HG03457 (cell line): Measurements from ENCODE around the gene MYB.
"Not testable (repeated sequence)": the region's sequence is repeated elsewhere in the genome, so short reads cannot be mapped to it uniquely, and the experiment has no call there.

Source experiments
- ATAC-seq: cut with Tn5 transposase; IDR thresholded peaks from one replicate; pipeline ENCODE4 v1.9.1; 2021; ENCODE audit warnings: moderate number of reproducible peaks; ENCODE audit not compliant: unreplicated experiment

Gene MYB

GRCh38 chr6:135243871-135244796 lies 63.0 kb downstream of the MYB start:
- no peak for ATAC-seq

GRCh38 chr6:135244805-135245204 lies 63.7 kb downstream of the MYB start:
- ATAC-seq, result no peak

- not testable (repeated sequence) for ATAC-seq
Measured at GRCh38 chr6:135246412-135247012, 65.4 kb downstream of the MYB start.

GRCh38 chr6:135250234-135250633 lies 69.1 kb downstream of the MYB start:
- ATAC-seq, result no peak

DNA sequence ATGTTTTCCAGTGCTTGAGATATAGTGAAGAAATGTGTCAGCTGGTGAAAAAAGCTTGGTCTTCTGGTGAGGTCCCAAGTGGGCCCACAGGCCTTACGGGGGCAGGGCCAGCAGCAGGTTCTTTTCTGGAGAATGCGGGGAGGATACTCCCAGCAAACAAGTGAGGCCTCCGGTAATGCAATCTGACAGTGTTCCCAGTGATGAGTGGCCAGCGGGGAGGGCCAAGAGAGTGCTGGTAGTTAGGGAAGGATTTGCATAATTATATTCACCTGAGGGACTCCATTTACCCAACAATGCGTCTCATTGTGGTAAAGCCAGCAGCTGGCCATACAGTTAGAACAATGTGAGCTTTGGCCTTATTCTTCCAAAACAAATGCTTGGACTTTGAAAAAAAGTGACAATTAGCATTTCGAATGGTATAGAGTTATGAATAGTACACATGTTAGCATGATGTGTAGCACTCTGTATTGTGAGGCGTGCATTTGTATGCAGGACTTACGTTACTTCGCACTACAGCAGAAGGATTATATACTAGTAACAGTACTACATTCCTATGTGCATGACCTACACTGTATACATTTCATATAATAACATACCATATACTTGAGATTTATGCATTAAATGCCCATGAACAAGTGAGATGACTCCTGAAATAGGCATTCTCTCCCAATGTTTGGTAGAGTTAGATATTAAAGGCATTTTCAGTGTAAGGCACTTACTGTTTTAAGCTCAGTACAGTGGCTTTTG lies 69.8 kb downstream of the MYB start:
- ATAC-seq, result no peak

DNA sequence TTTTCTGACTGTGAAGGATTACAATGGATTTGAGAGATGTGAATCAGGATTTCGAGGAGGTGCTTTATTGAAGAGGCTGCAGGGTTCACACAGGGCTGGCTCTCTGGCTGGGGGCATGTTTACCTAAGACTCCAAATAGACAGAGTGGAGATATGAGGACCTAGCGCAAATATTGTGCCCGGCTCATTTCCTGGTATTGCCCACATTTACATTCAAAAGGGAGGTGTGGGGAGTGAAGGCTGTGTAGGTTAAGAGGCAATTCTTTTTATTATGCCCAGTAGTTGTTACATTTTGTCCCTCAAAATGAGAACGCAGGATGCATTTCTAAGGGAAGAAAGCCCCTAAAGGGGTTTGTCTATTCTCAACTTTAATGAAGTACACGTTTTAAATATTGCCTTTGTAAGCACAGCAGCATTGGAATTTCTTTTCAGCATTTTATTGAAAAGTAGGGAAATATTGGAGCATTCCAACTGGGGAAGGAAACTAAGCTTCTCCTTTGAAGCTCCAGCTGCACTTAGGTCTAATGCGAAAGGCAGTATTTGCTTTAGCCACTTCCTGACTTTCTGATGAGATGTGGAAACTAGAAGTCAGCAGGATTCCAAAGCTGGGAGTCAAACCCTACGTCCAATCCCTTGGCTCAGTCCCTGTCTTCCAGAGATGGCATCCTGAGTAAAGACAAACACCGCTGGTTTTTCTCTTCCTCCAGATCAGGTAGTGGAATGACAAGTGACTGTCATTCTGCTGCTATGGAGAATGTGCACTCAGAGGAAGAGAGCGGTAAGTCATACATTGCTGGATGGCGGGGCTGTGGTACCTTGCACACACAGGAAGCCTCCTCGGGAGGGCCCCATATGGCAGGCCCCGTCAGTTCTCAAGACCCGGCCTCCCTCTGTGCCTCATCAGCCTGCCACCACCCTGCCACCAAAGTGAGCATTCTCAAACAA lies 70.7 kb downstream of the MYB start:
- no peak for ATAC-seq

- ATAC-seq, result no peak
Measured at GRCh38 chr6:135254471-135254870, 73.4 kb downstream of the MYB start.

DNA sequence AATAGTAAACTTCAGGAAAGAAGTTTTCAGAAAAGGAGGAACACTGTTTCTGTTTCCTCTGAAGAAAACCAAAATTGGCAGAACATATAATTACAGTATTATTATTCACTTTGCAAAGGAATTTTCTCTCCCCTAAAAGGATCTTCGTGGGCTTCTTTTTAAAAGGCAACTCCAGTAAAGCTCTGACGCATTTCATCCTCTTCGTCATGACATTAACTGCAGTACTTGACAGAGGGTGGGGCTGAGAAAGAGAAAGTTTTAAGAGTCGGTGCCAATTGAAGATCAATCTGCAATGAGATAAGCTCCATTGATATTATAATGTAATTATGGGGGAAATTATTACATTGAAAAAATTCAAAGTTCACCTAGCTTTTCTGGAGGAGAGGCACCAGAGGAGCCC lies 75.8 kb downstream of the MYB start:
- ATAC-seq, result no peak

DNA sequence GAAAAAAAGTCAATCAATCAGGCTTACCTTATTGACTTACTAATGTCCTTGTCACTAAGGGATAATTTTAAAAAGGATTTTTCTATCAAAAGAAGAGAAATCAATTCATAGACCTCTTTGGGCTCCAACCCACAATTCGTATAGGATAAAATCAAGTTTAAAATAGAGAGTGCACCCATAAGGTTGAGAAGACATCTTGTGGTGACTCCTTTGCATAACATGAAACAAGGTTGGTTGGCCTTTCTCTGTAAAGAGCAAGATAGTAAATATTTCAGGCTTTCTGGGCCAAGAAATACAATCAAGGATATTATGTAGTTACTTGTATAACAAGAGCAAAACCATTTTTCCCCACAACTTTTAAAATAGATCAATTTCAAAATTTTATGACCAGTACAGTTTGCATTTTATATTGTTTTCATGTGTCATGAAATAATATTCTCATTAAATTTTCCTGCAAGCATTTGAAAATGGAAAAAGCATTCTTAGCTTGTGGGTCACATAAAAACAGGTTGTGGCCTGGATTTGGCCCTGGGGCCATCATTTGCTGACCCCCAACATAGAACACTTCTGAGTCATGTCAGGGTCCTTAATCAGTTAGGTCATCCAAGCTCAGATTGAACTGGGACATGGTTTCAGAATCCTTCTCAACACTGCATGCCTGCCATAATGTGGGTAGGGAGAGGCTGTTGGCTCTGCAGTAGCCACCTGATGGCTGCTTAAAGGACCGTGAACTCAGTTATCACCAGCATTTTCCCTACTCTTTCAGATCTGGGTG lies 76.7 kb downstream of the MYB start:
- ATAC-seq, result no peak

DNA sequence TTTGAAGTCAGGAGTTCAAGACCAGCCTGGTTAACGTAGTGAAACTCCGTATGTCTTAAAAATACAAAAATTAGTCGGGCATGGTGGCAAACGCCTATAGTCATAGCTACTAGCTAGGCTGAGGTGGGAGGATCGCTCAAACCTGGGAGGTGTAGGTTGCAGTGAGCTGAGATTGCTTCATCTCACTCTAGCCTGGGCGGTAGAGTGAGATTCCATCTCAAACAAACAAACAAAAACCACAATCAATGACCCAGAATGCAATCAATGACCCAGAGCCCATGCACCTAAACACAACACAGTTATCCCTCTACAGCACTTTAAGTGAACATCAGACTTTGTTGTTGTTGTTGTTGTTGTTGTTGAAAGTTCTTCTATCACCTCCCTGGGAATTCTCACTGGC lies 77.9 kb downstream of the MYB start:
- ATAC-seq, result no peak

- ATAC-seq, result no peak
Measured at GRCh38 chr6:135260612-135261011, 79.5 kb downstream of the MYB start.

DNA sequence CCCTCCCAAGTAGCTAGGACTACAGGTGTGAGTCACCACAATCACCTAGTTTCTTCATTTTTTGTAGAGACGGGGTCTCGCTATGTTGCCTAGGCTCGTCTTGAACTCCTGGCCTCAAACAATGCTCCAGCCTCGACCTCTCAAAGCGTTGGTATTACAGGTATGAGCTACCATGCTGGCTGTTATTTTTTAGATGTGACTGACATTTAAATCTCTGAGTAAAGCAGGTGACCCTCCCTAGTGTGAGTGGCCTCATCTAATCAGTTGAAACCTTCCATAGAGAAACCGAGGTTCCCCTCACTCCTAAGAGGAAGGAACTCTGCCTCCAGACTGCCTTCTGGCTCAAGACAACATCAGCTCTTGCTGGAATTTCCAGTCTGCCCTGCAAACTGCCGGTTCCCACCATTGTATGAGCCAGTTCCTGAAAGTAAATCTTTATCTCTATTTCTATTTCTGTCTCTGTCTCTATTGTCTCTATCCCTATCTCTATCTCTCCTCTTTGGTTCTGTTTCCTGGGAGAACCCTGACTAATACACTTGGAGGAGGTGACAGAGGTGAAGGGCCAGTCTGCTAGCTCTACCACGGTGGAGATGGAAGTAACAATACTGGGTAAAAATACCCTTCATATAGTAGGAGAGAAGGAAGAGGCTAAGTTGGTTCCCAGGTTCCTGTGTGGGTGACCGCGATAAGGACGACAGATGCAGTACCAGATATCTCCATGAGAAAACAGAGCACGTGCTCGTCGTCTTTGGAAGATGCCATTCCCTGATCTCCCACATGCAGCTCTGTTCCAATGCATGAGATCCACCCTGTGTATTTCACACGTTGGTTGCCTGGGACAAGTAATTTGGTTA lies 81.0 kb downstream of the MYB start:
- ATAC-seq, result no peak

DNA sequence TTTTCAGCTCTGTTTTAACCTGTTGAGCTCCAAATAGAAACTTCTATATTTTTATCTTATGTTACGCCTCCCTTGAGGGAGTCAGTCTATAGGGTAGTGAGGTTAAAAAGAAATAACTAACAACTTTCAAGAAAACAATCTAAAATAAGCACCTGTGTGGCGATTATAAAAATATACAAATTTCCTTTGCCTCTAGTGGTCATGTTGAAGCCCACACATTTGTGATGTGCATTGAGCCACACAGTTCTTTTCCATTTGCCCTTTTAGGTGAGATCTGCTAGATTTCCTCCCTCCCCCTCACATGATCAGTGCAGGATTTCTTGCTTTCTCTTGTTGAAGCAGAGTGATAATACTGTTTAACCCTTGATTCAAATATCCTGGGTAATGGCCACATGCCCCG lies 84.2 kb downstream of the MYB start:
- ATAC-seq, result no peak

DNA sequence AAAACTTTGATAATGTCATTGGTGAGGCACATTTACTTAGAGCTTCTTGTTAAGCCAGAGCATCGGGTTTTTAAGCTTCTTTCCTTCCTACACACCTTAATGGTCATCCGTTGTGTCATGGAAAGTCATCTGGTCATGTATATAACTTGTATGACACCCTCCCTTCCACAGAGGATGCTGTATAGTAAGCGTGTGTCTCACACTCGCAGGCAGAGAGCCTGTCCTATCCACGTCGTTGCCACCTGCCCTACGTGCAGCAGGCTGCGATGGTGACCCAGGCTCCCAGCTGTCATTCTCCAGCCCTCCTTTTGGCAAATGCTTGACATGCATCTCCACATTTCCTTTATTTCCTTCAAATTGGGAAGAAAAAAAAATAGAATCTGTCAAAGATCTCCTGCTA lies 85.6 kb downstream of the MYB start:
- ATAC-seq, result no peak

DNA sequence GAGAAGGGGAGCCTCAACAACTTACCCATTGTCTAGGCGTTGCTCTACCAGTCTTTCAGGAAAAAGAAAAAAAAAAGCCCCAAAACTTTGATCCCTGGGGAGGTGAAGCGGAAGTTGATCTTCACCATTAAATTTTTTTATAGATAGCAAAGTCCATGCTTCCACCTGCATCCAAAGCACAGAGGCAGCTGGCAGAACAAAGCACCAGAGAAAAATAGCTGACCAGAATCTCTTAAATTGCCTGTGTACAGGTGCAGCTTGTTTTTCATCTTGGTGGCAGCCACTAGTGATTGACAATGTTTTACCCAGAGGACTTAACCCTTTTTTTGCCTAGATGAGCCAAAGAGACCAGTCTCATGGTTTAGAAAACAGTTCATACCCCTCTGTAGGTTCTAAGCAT lies 86.0 kb downstream of the MYB start:
- no peak for ATAC-seq

GRCh38 chr6:135268263-135268662 lies 87.2 kb downstream of the MYB start:
- no peak for ATAC-seq

- no peak for ATAC-seq
Measured at GRCh38 chr6:135268740-135269139, 87.6 kb downstream of the MYB start.
